Stimulated activated naive CD4-positive, alpha-beta T cell treated with Interleukin-2 at 50 U/mL for 16 hours (primary cell): Measurements from ENCODE around the gene KDM3A.

Experiments
- DNase-seq: peaks from one replicate; lab custom pipeline; 2025; lab: John Stamatoyannopoulos, UW

The KDM3A gene

GRCh38 chr2:86430368-86430767, 10.8 kb upstream of the KDM3A start:
- no peak for DNase-seq

GRCh38 chr2:86433137-86433536, 8.0 kb upstream of the KDM3A start:
- no peak for DNase-seq

GRCh38 chr2:86434290-86434689, 6.9 kb upstream of the KDM3A start:
- DNase-seq = no peak

- DNase-seq = no peak
These were observed 5.6 kb upstream of the KDM3A start for GRCh38 chr2:86435531-86435930.

- DNase-seq = no peak
These were observed 4.8 kb upstream of the KDM3A start for GRCh38 chr2:86436328-86436727.

- no peak for DNase-seq
These were observed 1.1 kb upstream of the KDM3A start for GRCh38 chr2:86439879-86440630.

- DNase-seq = no peak
These were observed 266 bp downstream of the KDM3A start for GRCh38 chr2:86441392-86441881.

- peak; percentile 74 for DNase-seq
These were observed 891 bp downstream of the KDM3A start for GRCh38 chr2:86441882-86442641.

GRCh38 chr2:86442642-86443005, 1.5 kb downstream of the KDM3A start:
- peak; percentile 74 for DNase-seq

- no peak for DNase-seq
These were observed 2.6 kb downstream of the KDM3A start for GRCh38 chr2:86443631-86444350.

- DNase-seq = no peak
These were observed 4.3 kb downstream of the KDM3A start for GRCh38 chr2:86445436-86445835.

GRCh38 chr2:86446060-86446459, 4.9 kb downstream of the KDM3A start:
- DNase-seq = no peak

GRCh38 chr2:86453836-86454235, 12.7 kb downstream of the KDM3A start:
- no peak for DNase-seq

GRCh38 chr2:86454238-86454637, 13.1 kb downstream of the KDM3A start:
- DNase-seq = no peak

GRCh38 chr2:86455181-86455580, 14.0 kb downstream of the KDM3A start:
- no peak for DNase-seq

- DNase-seq = no peak
These were observed 20.0 kb downstream of the KDM3A start for GRCh38 chr2:86461042-86461743.

- DNase-seq = no peak
These were observed 23.5 kb downstream of the KDM3A start for GRCh38 chr2:86464652-86465051.

- DNase-seq = no peak
These were observed 25.1 kb downstream of the KDM3A start for GRCh38 chr2:86466306-86466705.

GRCh38 chr2:86468162-86469033, 27.2 kb downstream of the KDM3A start:
- peak; percentile 12 for DNase-seq

- no peak for DNase-seq
These were observed 29.7 kb downstream of the KDM3A start for GRCh38 chr2:86470890-86471289.

- no peak for DNase-seq
These were observed 30.5 kb downstream of the KDM3A start for GRCh38 chr2:86471637-86472036.
